Breast epithelium (tissue), 4 donors: ENCODE measurements around the gene KCTD8. TPM values are rescaled to one million over a fixed set of nuclear protein-coding genes. Genes with fewer than 3 reads are reported as not detected.

Experiments
- DNase-seq, 2 donors: peaks; one replicate each; pipeline ENCODE4 v3.0.0-alpha.2; 2019; ENCODE audit warnings: low spot score in 2 of 2
- H3K27ac ChIP-seq, 2 donors: fragments of 200-600 bp; sonication (generic) in 1 of 2; one replicate each; pipeline ENCODE4 v1.5.1; 2016 to 2019; ENCODE audit warnings: mild to moderate bottlenecking in 1 of 2
- H3K27me3 ChIP-seq, 2 donors: fragments of 200-600 bp; sonication (generic) in 1 of 2; one replicate each; pipeline versions ENCODE4 v1.5.1 to v1.6.0; 2017 to 2019; ENCODE audit warnings: control low read depth in 1 of 2, mild to moderate bottlenecking in 1 of 2
- H3K36me3 ChIP-seq: fragments of 200-600 bp; one replicate; pipeline ENCODE4 v1.5.1; 2019
- H3K4me1 ChIP-seq, 2 donors: fragments of 200-600 bp; sonication (generic); one replicate each; pipeline ENCODE4 v1.5.1; 2016 to 2019; ENCODE audit warnings: control low read depth in 1 of 2
- H3K4me3 ChIP-seq, 3 donors: fragments of 200-600 bp; sonication (generic); 1 replicate in 2 of 3; 2 replicates in 1 of 3; pipeline ENCODE4 v1.5.1; 2016 to 2019; ENCODE audit warnings: mild to moderate bottlenecking in 3 of 3, moderate library complexity in 2 of 3
- H3K9me3 ChIP-seq, 2 donors: fragments of 200-600 bp; sonication (generic) in 1 of 2; one replicate each; pipeline ENCODE4 v1.5.1; 2016 to 2019; ENCODE audit warnings: control low read depth in 1 of 2
- POLR2A ChIP-seq: fragments of 450-650 bp; IDR thresholded peaks from one replicate; pipeline ENCODE4 v1.6.1; 2016; ENCODE audit warnings: antibody characterized with exemption, mild to moderate bottlenecking, moderate library complexity
- POLR2AphosphoS5 ChIP-seq, 3 donors: sonication (generic); formaldehyde crosslinking; IDR thresholded peaks; one replicate each; pipeline ENCODE4 v1.6.1; 2017; ENCODE audit warnings: antibody characterized with exemption in 3 of 3
- intact Hi-C: fragments of 100-400 bp; cut with DNase I; formaldehyde crosslinking; loops from one replicate; pipeline ENCODE4 v1.15.1; 2023; ENCODE audit warnings: low total_unique reads
- total RNA-seq, 3 donors: library from RNA; depleted of rRNA; stranded (reverse); fragments of >200 nt; gene quantifications; one replicate each; pipeline ENCODE4 v1.1.0, GENCODE V29; 2016
- TF ChIP-seq, protein P1 (sequence below), 3 donors: fragments of 450-650 bp; IDR thresholded peaks; one replicate each; pipeline ENCODE4 v1.5.1; 2016 to 2017; ENCODE audit warnings: antibody characterized with exemption in 3 of 3, mild to moderate bottlenecking in 3 of 3, moderate library complexity in 3 of 3

The KCTD8 gene
- total RNA-seq, 3 donors from 2014 or later: 0.33 to 1.9 (median 0.48) TPM

DNA sequence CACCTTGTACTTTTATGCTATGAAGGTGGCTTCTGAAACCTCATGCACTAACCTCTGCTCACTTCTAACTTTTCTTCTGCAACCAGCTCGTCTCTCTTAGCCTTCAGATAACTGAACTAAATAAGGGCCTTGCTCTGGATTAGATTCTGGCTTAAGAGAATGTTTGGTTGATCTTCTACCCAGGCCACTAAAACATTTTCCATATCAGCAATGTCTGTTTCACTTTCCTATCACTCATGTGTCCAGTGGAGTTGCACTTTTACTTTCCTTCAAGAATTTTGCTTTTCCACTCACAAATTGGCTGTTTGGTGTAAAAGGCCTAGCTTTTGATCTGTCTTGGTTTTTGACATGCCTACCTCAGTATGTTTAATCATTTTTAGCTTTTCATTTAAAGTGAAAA lies 105.8 kb downstream of the KCTD8 start:
- Histone ChIP-seq H3K27ac (no peak overlapping the region), H3K4me1 (no peaks in the 10 kb centered on the region), H3K36me3 (no peaks in the 10 kb centered on the region), H3K4me3 (no peak overlapping the region), H3K27me3 (no peaks in the 10 kb centered on the region), H3K9me3 (no peaks in the 10 kb centered on the region)
- intact Hi-C loops: no loop called here
- TF ChIP-seq, protein P1, sequence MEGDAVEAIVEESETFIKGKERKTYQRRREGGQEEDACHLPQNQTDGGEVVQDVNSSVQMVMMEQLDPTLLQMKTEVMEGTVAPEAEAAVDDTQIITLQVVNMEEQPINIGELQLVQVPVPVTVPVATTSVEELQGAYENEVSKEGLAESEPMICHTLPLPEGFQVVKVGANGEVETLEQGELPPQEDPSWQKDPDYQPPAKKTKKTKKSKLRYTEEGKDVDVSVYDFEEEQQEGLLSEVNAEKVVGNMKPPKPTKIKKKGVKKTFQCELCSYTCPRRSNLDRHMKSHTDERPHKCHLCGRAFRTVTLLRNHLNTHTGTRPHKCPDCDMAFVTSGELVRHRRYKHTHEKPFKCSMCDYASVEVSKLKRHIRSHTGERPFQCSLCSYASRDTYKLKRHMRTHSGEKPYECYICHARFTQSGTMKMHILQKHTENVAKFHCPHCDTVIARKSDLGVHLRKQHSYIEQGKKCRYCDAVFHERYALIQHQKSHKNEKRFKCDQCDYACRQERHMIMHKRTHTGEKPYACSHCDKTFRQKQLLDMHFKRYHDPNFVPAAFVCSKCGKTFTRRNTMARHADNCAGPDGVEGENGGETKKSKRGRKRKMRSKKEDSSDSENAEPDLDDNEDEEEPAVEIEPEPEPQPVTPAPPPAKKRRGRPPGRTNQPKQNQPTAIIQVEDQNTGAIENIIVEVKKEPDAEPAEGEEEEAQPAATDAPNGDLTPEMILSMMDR (IDR thresholded peaks at IDR 0.05): no peak
- TF ChIP-seq POLR2A: no peak
- no peak for TF ChIP-seq POLR2AphosphoS5 (IDR thresholded peaks at IDR 0.05)
- DNase-seq: no peak

DNA sequence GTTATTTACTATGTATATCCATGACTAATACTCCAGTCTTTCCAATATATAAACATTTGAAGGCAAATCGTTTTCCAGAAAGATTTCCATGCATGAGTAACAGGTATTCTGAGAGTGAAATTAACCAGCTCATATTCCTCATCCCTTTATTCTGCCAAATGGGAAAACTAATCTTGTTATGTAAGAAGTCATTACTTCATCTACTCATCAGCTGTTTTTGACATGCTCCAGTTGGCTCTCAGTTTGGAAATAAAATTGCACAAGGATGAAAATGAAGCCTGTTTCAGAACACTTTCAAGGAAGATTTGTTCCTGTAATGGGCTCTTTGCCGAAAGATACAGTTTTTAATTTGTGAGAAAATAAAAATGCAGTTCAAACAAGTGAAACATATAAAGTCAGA lies 121.9 kb downstream of the KCTD8 start:
- H3K36me3 ChIP-seq: no peaks in the 10 kb centered on the region
- H3K27me3 ChIP-seq: no peaks in the 10 kb centered on the region
- intact Hi-C loops: no loop called here
- DNase-seq: no peak
- no peaks in the 10 kb centered on the region for H3K4me1 ChIP-seq
- no peaks in the 10 kb centered on the region for H3K9me3 ChIP-seq
- TF ChIP-seq POLR2A (no peak), POLR2AphosphoS5 (IDR thresholded peaks at IDR 0.05) (no peak)
- TF ChIP-seq, protein P1 (IDR thresholded peaks at IDR 0.05): no peak
- H3K27ac ChIP-seq: no peak overlapping the region
- H3K4me3 ChIP-seq: no peak overlapping the region

DNA sequence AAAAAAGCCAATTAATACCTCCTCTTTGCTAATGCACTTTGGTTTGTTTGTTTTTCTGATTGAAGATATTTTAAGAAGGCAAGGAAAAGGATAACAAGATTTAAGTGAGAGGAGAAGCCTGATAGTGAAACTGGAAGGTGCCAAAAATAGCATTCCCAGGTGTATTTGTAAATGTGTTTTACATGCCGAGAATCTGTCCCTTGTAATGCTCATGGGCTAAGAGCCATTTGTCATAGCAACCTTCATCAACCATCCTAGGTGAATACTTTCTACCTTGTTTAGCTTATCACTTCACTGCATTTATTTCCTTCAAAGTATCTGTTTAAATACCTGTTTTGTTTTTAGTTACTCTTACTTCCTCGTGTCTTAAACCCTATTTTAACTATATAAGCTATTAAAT lies 127.8 kb downstream of the KCTD8 start:
- Histone ChIP-seq H3K27me3 (no peaks in the 10 kb centered on the region), H3K9me3 (no peaks in the 10 kb centered on the region), H3K4me3 (no peak overlapping the region), H3K4me1 (no peaks in the 10 kb centered on the region), H3K27ac (no peak overlapping the region), H3K36me3 (no peaks in the 10 kb centered on the region)
- intact Hi-C loops: no loop called here
- no peak for TF ChIP-seq POLR2AphosphoS5 (IDR thresholded peaks at IDR 0.05)
- TF ChIP-seq POLR2A: no peak
- TF ChIP-seq, protein P1 (IDR thresholded peaks at IDR 0.05): no peak
- no peak for DNase-seq

DNA sequence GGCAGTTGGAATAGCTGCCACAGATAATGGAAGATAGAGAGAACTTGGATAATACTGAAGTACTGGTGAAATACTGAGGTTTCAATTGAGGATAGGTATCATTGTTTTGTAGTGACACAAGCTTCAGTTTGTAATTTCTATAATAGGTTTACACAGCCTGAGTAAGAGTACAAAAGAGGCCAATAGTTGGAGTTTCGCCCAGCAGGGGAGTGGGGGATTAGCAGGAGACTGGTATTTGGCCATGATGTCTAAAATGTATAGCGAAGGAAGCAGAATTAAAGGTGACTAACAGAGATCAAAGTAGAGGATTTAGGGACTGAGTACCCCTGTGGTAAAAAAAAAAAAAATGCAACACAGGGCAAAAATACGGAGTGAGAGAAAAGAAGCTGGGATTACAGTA lies 129.5 kb downstream of the KCTD8 start:
- H3K9me3 ChIP-seq: no peaks in the 10 kb centered on the region
- no peaks in the 10 kb centered on the region for H3K36me3 ChIP-seq
- TF ChIP-seq POLR2A: no peak
- H3K27ac ChIP-seq: no peak overlapping the region
- no peaks in the 10 kb centered on the region for H3K27me3 ChIP-seq
- H3K4me3 ChIP-seq: no peak overlapping the region
- H3K4me1 ChIP-seq: no peaks in the 10 kb centered on the region
- intact Hi-C loops: no loop called here
- no peak for DNase-seq

DNA sequence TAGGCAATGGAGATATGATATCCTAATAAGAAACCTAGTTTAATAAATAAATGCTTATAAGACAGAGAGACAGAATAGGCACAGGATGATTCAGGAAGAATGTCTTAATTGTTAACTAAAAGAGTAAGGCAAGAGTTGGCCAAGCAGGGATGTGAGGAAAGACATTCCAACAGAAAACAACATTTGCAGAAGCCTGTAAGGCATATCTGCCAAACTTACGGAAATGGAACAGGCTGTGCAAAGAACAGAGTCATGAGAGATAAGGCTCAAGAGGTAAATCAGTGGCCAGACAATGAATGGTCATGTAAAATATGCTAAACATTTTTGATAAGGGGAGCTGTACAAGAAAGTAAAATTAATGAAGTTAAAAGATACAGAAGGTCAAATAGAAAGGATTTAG lies 134.9 kb downstream of the KCTD8 start:
- no peak for DNase-seq
- Histone ChIP-seq H3K36me3 (no peaks in the 10 kb centered on the region), H3K27me3 (no peaks in the 10 kb centered on the region), H3K27ac (no peak overlapping the region), H3K4me1 (no peaks in the 10 kb centered on the region), H3K9me3 (no peaks in the 10 kb centered on the region), H3K4me3 (no peak overlapping the region)
- TF ChIP-seq POLR2AphosphoS5 (IDR thresholded peaks at IDR 0.05): no peak
- TF ChIP-seq, protein P1 (IDR thresholded peaks at IDR 0.05): no peak
- no peak for TF ChIP-seq POLR2A
- intact Hi-C loops: no loop called here

DNA sequence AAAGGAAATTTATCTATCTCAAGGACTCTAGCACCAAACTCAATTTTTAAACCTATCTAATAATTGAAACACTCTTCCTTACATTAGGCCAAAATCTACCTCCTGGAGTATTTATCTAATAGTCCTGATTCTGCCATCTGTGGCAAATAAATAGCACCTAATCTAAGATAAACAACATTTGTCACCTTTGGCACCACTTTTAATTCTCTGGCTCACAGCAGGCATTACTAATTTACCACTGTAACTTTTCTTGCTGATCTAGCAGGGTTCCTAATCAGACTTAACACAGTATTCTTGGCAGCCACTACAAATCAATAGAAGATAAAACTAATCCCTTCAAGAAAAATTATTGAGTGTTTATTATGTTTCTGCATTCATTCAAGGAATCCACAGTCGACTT lies 161.1 kb downstream of the KCTD8 start:
- TF ChIP-seq POLR2A: no peak
- no peak for TF ChIP-seq POLR2AphosphoS5 (IDR thresholded peaks at IDR 0.05)
- TF ChIP-seq, protein P1 (IDR thresholded peaks at IDR 0.05): no peak
- H3K27me3 ChIP-seq: no peaks in the 10 kb centered on the region
- H3K4me3 ChIP-seq: no peak overlapping the region
- no peaks in the 10 kb centered on the region for H3K9me3 ChIP-seq
- no peak overlapping the region for H3K27ac ChIP-seq
- DNase-seq: no peak
- H3K4me1 ChIP-seq: no peaks in the 10 kb centered on the region
- intact Hi-C loops: no loop called here
- no peaks in the 10 kb centered on the region for H3K36me3 ChIP-seq
